ENCODE measurements around the gene PYGM.

The PYGM gene

GRCh38 chr11:64752175-64752970, 7.4 kb downstream of the PYGM start:
- peak; percentile 37 to 73 for DNase-seq

DNA sequence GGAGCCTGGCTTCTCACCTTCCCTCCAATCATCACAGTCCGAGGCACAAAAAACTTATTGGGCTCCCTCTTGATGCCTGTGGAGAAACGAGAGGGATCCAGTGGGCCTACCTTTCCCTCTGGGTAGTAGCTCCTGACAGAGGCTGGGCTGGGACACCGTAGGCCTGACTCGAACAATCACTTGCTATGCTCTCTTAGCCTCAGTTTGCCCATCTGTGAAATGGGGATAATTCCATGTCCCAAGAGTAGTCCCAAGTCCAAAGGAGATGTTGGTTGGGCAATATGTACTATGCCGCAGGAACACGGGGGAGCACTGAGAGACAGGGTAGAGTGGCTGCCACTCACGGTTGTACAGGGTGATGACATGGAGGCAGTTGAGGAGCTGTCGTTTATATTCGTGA, 8.2 kb downstream of the PYGM start:
- DNase-seq = no peak

- no peak for DNase-seq
These were observed 8.6 kb downstream of the PYGM start for GRCh38 chr11:64751136-64751535.

- DNase-seq = no peak
These were observed 9.3 kb downstream of the PYGM start for GRCh38 chr11:64750361-64751054.

- no peak for DNase-seq
These were observed 11.7 kb downstream of the PYGM start for GRCh38 chr11:64747961-64748665.

DNA sequence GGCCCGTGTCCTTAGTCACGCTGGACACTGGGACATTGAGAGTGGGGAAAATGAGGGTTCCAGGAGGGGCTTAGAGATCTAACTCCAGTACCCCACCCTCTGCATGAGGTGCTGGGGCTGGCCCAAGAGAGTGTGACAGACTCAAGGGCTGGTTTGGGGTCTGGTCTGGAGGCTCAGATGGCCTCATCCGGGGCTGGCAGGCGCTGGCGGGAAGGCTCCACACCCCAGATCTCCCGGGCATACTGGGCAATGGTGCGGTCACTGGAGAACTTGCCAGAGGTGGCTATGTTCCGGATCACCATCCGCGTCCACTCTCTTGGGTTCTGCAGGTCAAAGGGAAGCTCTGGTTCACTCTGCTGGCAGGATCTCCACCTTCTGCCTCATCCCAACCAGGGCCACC, 13.3 kb downstream of the PYGM start:
- DNase-seq = no peak

GRCh38 chr11:64745521-64746328, 14.0 kb downstream of the PYGM start:
- no peak for DNase-seq

DNA sequence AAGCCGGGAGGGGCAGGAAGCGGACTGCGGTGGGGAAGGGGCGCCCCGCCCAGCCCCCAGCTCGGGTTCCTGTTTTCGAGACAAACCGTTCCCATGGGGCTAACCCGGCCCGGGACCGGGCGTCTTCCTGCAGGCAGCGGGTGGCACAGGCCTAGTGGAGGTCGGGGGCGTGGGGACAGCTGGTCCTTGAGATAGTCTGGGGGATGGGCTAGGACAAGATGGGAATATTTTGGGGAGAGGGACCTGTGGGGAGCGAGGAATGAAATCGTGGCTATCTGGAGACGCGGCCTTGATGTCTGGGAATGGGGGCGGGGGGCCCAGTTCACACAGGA, 14.6 kb downstream of the PYGM start:
- peak in 1 of 2 experiments; percentile 42 for DNase-seq

DNA sequence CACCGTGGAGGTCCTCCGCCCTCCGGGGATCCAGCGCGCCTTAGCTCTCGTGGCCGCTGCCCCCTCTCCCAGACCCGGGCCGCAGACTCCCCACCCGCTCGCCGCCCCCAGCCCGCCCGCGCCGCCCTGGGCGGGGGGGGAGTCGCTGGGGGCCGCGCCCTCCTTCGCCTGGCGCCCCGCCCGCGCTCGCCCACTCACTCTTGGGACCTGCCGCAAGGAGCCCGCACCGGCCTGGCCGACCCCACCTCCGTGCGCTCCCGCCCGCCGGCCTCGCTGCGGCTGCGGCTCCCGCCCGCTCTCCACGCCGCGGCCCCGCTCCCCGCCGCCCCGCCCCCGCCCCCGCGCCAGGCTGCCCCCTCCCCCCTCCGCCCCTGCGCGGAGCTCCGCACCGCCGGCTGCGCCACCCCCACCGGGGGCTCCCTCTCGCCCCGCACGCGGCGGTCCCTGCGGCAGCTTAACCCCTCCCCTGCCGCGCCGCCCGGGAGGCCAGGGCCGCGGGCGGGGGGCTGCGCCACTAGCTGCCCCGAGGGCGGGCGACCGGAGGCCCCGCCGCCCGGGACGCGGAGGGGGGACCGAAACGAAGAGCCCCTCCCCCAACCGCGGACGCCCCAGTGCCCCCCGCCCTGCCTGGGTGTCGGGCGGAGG, 15.1 kb downstream of the PYGM start:
- no peak for DNase-seq

DNA sequence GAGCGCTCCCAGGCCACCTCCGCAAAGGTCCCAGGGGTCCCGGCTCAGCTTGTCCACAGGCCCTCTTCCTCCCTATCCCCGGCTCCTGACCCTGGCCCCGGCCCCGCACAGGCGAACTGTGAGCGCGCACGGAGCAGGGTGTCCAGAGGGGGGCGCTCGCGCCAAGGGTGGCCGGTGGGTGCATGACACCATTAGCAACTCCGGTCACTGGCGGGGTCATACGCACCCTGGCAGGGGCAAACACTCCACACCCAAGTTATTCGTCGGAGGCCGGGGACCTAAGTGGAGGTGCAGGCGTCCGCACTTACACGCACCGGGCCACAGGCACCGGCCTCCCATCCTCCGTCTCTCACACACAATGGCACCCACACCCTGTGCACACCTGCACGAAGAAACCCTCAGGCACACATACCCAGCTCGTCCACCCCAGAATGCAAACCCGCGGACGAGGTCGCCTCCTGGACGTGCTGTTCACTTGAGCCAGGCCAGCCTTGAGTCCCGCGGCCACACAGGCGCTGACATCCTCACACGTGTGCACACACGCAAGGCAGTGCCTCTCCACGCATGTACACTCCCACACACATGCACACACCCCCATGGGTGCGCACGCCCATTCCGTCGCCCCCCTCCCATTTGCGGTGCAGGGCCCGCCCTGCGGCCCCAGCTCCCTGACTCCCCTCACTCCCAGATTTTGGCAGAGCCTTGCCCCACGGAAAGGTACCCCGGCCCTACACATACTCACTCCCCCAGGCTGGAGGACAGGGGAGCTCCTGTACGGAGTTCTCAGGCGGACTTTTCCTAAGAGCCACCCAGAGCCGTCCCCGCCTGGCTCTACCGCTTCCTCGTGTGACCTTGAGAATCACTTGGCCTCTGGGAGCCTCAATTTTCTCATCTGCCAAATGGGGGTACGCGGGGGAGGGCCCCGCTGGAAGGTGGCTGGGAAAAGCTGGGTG, 15.9 kb downstream of the PYGM start, which contains the start of gene RASGRP2:
Gene RASGRP2, minus strand, starts transcription at position 552 of the 953 bp plus-strand sequence. CDS start 1,276 bp downstream, outside the sequence.
- peak in 1 of 2 experiments; percentile 73 for DNase-seq

DNA sequence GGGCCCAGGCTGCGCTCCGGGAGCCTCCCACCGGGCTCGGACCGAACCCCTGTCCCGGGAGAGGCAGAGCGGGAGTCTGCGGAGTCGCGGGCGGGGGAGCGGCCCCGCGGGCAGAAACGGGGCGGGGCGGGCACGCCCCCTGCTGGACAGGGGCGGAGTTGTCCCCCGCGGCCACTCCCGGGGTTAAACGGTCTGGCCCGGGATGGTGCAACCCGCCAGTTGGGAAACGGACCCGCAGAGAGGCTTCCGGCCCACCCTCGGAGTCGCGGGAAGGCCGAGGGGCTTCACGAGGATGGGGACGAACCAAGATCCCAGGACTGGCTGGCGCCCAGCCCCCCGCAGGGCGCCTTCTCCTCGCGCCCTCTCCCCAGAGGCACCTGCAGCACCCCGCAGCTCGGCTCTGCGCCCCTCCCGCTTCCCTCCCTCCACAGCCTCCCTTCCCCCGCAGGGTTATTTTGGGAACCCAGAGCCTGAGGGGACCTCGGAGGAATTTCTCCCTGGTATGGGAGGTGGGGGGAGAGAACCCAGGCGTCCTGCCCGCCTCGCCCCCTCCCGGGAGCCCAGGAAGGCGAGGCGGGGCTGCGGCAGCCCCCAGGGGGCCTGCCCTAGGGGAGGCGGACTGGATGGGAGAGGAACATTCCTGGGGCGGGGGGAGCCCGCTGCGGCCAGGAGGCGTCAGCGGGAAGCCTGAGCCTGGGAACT, 16.7 kb downstream of the PYGM start:
- peak in 1 of 2 experiments; percentile 63 for DNase-seq

- peak; percentile 31 to 71 for DNase-seq
These were observed 17.5 kb downstream of the PYGM start for GRCh38 chr11:64742087-64742888.

DNA sequence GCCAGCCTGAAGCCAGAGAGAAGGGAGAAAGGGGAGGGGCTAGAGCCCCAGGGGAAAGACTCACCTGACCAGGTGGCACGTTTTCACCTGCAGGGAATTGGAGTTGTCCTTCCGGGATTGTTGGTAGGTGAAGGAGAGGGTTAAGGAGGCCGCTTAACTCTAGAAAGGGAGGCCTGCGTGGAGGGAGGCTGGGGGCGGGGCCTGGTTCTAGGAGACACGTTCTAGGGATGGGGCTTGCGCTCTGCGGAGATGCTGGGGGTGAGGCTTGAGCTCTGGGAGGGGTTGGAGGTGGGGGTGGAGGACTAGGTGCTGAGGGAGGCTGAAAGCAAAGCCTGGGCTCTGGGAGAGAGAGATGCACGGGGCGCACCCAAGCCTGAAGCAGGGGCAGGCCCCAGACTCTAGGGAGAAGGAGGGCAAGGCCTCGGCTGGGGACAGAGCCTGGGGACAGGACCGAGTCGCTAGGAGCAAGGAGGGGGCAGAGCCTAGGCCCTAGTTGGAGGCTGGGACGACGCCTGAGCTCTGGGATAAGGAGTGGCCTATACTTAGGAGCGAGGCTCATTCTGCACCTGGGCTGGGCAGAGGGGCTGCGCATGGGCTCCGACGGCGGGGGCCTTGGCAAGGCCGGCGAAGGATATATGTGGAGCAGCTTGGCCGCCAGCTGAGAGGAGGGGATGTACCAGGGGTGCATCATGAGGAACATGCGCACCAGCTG, 18.2 kb downstream of the PYGM start:
- peak in 1 of 2 experiments; percentile 68 for DNase-seq

- DNase-seq = no peak
These were observed 19.9 kb downstream of the PYGM start for GRCh38 chr11:64739871-64740270.

GRCh38 chr11:64736654-64737053, 23.1 kb downstream of the PYGM start:
- no peak for DNase-seq

DNA sequence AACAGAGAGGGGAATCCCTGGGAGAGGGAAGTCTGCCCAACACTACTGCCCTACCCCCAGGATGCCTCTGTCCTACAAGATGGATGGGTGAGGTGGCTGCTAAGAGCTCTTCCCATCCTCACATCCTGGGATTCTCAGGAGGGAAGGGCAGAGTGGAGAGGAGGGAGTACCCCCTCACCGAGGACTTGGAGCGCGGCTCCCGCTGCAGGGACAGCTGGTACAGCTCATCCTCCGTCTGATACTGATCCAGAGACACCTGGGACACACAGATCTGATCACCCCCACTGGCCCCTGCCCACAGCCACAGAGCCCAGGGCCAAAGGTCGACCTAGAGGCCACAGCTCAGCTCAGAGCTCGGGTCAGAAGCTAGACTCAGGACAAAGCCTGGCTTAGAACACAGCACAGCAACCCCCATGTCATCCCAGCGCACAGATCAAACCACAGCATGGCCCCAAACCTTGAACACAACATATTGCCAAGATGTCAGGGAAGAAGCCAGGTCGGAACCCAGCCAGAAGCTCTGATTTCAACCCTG, 24.0 kb downstream of the PYGM start:
- DNase-seq = no peak

DNA sequence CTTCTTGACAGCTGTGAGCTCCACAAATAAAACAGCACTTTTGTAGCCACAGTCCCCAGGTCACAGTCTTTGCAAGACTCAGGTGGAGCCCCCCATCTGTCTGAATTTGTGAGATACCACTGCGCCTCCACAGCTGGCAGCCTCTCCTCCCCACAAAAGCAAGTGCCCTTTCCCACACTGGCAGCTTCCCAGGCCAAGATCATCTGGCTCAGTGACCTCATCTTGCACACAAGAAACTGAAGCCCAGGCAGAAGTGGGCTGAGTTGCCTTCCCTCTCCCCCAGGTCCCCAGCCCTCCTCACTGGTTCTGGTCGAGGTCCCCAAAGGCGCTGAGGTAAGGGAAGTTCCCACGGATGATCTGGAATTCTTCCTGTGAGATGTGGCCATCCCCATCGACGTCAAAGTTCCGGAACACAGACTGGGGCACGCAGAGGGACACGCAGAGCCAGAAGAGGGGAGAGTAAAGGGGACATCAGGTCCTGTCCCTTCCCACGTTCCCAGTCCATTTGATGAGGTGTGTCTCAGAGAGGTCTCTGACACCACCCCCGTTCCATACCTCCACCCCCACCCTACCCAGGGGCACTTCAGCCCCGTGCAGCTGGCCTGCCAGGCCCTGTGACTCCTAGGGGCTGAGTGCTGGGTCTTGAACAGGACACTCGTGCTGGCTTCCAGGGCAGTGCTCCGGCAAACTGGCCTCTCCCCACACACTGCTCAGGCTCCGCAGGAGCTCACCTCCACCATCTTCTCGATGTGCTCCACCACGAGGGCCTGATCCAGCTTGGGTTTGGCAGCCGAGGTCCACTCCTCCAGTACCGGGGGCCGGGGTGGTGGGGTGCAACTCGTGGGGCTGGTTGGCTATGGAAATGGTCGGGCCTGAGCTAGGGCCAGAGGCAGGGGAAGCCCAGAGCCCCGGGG, 24.7 kb downstream of the PYGM start:
- no peak for DNase-seq

Measured in NCI-H526 (cell line).